Mesenchymal stem cell (in vitro differentiated cells and primary cell): ENCODE results near the gene CCZ1.
A peak's percentile ranks its signal among the peaks of the same experiment; 100 is the strongest.
"Not testable (repeated sequence)": the region's sequence is repeated elsewhere in the genome, so short reads cannot be mapped to it uniquely, and the experiment has no call there.

ENCODE experiments used
- DNase-seq: peaks from one replicate; pipeline ENCODE4 v3.0.0-alpha.2; 2013
- H2AFZ ChIP-seq: one replicate; pipeline ENCODE4 v1.6.1; 2013; ENCODE audit warnings: low read depth, mild to moderate bottlenecking, control low read depth, inconsistent platforms, low read length, moderate library complexity
- H2AK5ac ChIP-seq: 2 replicates; pipeline ENCODE4 v1.6.1; 2013; ENCODE audit warnings: low read length, moderate library complexity, mild to moderate bottlenecking, inconsistent platforms; ENCODE audit not compliant: severe bottlenecking
- H2BK120ac ChIP-seq: one replicate; pipeline ENCODE4 v1.6.1; 2013; ENCODE audit warnings: low read depth, mild to moderate bottlenecking, inconsistent platforms, low read length, moderate library complexity
- H2BK12ac ChIP-seq, 2 experiments: one replicate each; pipeline ENCODE4 v1.6.1; 2013; ENCODE audit warnings: inconsistent platforms in 2 of 2, low read length in 2 of 2, mild to moderate bottlenecking in 2 of 2, moderate library complexity in 2 of 2, control low read depth in 1 of 2
- H2BK15ac ChIP-seq: one replicate; pipeline ENCODE4 v1.6.1; 2013; ENCODE audit warnings: mild to moderate bottlenecking, low read depth, inconsistent platforms; ENCODE audit not compliant: poor library complexity, severe bottlenecking
- H2BK5ac ChIP-seq: 2 replicates; pipeline ENCODE4 v1.6.1; 2013; ENCODE audit warnings: low read depth, mild to moderate bottlenecking, low read length, control low read depth, inconsistent platforms; ENCODE audit not compliant: poor library complexity, severe bottlenecking
- H3K14ac ChIP-seq, 2 experiments: one replicate each; pipeline ENCODE4 v1.6.1; 2013; ENCODE audit warnings: inconsistent platforms in 2 of 2, low read length in 2 of 2, control low read depth in 1 of 2, mild to moderate bottlenecking in 1 of 2, moderate library complexity in 1 of 2
- H3K18ac ChIP-seq, 2 experiments: one replicate each; pipeline ENCODE4 v1.6.1; 2013; ENCODE audit warnings: inconsistent platforms in 2 of 2, low read length in 2 of 2, control low read depth in 1 of 2, low read depth in 1 of 2, mild to moderate bottlenecking in 1 of 2
- H3K23ac ChIP-seq, 2 experiments: one replicate each; pipeline ENCODE4 v1.6.1; 2013; ENCODE audit warnings: inconsistent platforms in 2 of 2, low read length in 2 of 2, mild to moderate bottlenecking in 2 of 2, moderate library complexity in 2 of 2, control low read depth in 1 of 2
- H3K27ac ChIP-seq: 2 replicates; pipeline ENCODE4 v1.5.1; 2013; ENCODE audit warnings: mild to moderate bottlenecking, moderate library complexity, low read length, control low read depth, inconsistent platforms; ENCODE audit not compliant: poor library complexity, severe bottlenecking
- H3K27me3 ChIP-seq, 2 experiments: 2 replicates each; pipeline versions ENCODE4 v1.6.1 to v1.7.0; 2013; ENCODE audit warnings: low read length in 2 of 2, mild to moderate bottlenecking in 2 of 2, moderate library complexity in 2 of 2, control low read depth in 1 of 2, inconsistent platforms in 1 of 2; ENCODE audit not compliant: control insufficient read depth in 1 of 2, insufficient read depth in 1 of 2
- H3K36me3 ChIP-seq, 2 experiments: 2 replicates each; pipeline versions ENCODE4 v1.6.1 to v1.7.0; 2013; ENCODE audit warnings: low read length in 2 of 2, control low read depth in 1 of 2, inconsistent platforms in 1 of 2, low read depth in 1 of 2, mild to moderate bottlenecking in 1 of 2; ENCODE audit not compliant: insufficient read depth in 2 of 2, control insufficient read depth in 1 of 2
- H3K4ac ChIP-seq, 2 experiments: one replicate each; pipeline ENCODE4 v1.6.1; 2013; ENCODE audit warnings: inconsistent platforms in 2 of 2, low read length in 2 of 2, mild to moderate bottlenecking in 2 of 2, moderate library complexity in 2 of 2, control low read depth in 1 of 2, low read depth in 1 of 2
- H3K4me1 ChIP-seq: 2 replicates; pipeline ENCODE4 v1.6.1; 2013; ENCODE audit warnings: low read depth, low read length, control low read depth; ENCODE audit not compliant: control insufficient read depth, insufficient read depth
- H3K4me2 ChIP-seq: 2 replicates; pipeline ENCODE4 v1.6.1; 2013; ENCODE audit warnings: low read length, mild to moderate bottlenecking, inconsistent platforms; ENCODE audit not compliant: poor library complexity, severe bottlenecking
- H3K4me3 ChIP-seq, 2 experiments: 2 replicates each; pipeline versions ENCODE4 v1.5.1 to v1.7.0; 2013; ENCODE audit warnings: low read length in 2 of 2, mild to moderate bottlenecking in 2 of 2, control low read depth in 1 of 2, low read depth in 1 of 2; ENCODE audit not compliant: insufficient read depth in 1 of 2
- H3K79me1 ChIP-seq: replicated peaks from 2 replicates; pipeline ENCODE4 v1.6.1; 2013; ENCODE audit warnings: mild to moderate bottlenecking, control low read depth, low read length, inconsistent platforms; ENCODE audit not compliant: poor library complexity, severe bottlenecking
- H3K9ac ChIP-seq: 2 replicates; pipeline ENCODE4 v1.7.0; 2013; ENCODE audit warnings: mild to moderate bottlenecking, low read length, moderate library complexity
- H3K9me3 ChIP-seq: 2 replicates; pipeline ENCODE4 v1.7.0; 2013; ENCODE audit warnings: mild to moderate bottlenecking, low read length; ENCODE audit not compliant: control insufficient read depth
- H4K8ac ChIP-seq: one replicate; pipeline ENCODE4 v1.6.1; 2013; ENCODE audit warnings: inconsistent platforms, mild to moderate bottlenecking, low read length, moderate library complexity
- H4K91ac ChIP-seq: one replicate; pipeline ENCODE4 v1.6.1; 2013; ENCODE audit warnings: mild to moderate bottlenecking, low read length, inconsistent platforms
- WGBS: methylation state at CpG from one replicate; pipeline ENCODE4 v1.1.7; 2013; ENCODE audit warnings: mixed read lengths; 5-methylcytosine and 5-hydroxymethylcytosine counted together

CCZ1 gene

GRCh38 chr7:5867060-5867459 is 31.5 kb upstream of the CCZ1 start:
- Histone ChIP-seq H2BK5ac (no peak overlapping the region), H3K36me3 (no peaks in the 10 kb centered on the region), H2BK12ac (no peak overlapping the region), H3K9me3 (no peaks in the 10 kb centered on the region), H3K27ac (no peak overlapping the region), H3K4ac (no peak overlapping the region), H3K27me3 (peaks cover 6 to 15% of the 10 kb centered on the region in 2 experiments), H3K79me1 (no peaks in the 10 kb centered on the region), H3K4me2 (no peak overlapping the region), H3K23ac (no peak overlapping the region), H2AK5ac (no peak overlapping the region), H3K18ac (no peak overlapping the region), H3K14ac (no peak overlapping the region), H4K91ac (no peak overlapping the region), H3K4me3 (no peak overlapping the region), H2BK15ac (no peak overlapping the region), H3K4me1 (peaks cover 2% of the 10 kb centered on the region), H2BK120ac (no peak overlapping the region), H3K9ac (no peak overlapping the region), H4K8ac (no peak overlapping the region), H2AFZ (no peak overlapping the region)
- no peak for DNase-seq
- WGBS: 91% methylated on average over 6 of the region's 6 CpGs

GRCh38 chr7:5868928-5869341 is 29.6 kb upstream of the CCZ1 start:
- H3K4me1 ChIP-seq, H3K9me3 ChIP-seq, H2BK120ac ChIP-seq, H2AFZ ChIP-seq, H3K23ac ChIP-seq, H3K9ac ChIP-seq, H2BK5ac ChIP-seq, H3K18ac ChIP-seq, H4K8ac ChIP-seq, H3K4ac ChIP-seq, H3K27ac ChIP-seq, H3K4me3 ChIP-seq, H2BK15ac ChIP-seq, H2BK12ac ChIP-seq, H2AK5ac ChIP-seq, H4K91ac ChIP-seq, H3K36me3 ChIP-seq, H3K4me2 ChIP-seq, H3K14ac ChIP-seq, H3K79me1 ChIP-seq: not testable (repeated sequence)
- peak; percentile 11 for DNase-seq
- H3K27me3 ChIP-seq: peaks cover 3 to 15% of the 10 kb centered on the region in 2 experiments
- WGBS: 83% methylated on average over 6 of the region's 6 CpGs

- Histone ChIP-seq H3K18ac (no peak overlapping the region), H3K9me3 (no peaks in the 10 kb centered on the region), H3K9ac (no peak overlapping the region), H3K23ac (no peak overlapping the region), H3K4me1 (peaks cover 2% of the 10 kb centered on the region), H4K91ac (peak overlapping the region; percentile 68), H3K14ac (no peak overlapping the region), H3K36me3 (no peaks in the 10 kb centered on the region), H2BK12ac (no peak overlapping the region), H3K4ac (no peak overlapping the region), H3K27ac (no peak overlapping the region), H3K4me3 (no peak overlapping the region), H2BK120ac (no peak overlapping the region), H2BK5ac (no peak overlapping the region), H2AK5ac (no peak overlapping the region), H3K79me1 (no peaks in the 10 kb centered on the region), H4K8ac (no peak overlapping the region), H3K27me3 (peaks cover 0 to 15% of the 10 kb centered on the region in 2 experiments), H2AFZ (no peak overlapping the region), H2BK15ac (no peak overlapping the region), H3K4me2 (no peak overlapping the region)
- no peak for DNase-seq
- WGBS: 97% methylated on average over 11 of the region's 13 CpGs
These were observed 28.8 kb upstream of the CCZ1 start for GRCh38 chr7:5869691-5870090.

GRCh38 chr7:5870311-5870710 is 28.2 kb upstream of the CCZ1 start:
- H3K79me1 ChIP-seq: no peaks in the 10 kb centered on the region
- peaks cover 0 to 15% of the 10 kb centered on the region in 2 experiments for H3K27me3 ChIP-seq
- no peak for DNase-seq
- no peak overlapping the region for H3K27ac ChIP-seq
- no peak overlapping the region for H4K91ac ChIP-seq
- no peak overlapping the region for H3K14ac ChIP-seq
- no peak overlapping the region for H3K4me3 ChIP-seq
- H3K4me1 ChIP-seq: peaks cover 2% of the 10 kb centered on the region
- no peak overlapping the region for H2BK120ac ChIP-seq
- H3K18ac ChIP-seq: no peak overlapping the region
- no peak overlapping the region for H2AFZ ChIP-seq
- no peak overlapping the region for H3K4ac ChIP-seq
- no peaks in the 10 kb centered on the region for H3K36me3 ChIP-seq
- H4K8ac ChIP-seq: no peak overlapping the region
- no peak overlapping the region for H2BK12ac ChIP-seq
- H3K9me3 ChIP-seq: no peaks in the 10 kb centered on the region
- no peak overlapping the region for H2AK5ac ChIP-seq
- H3K9ac ChIP-seq: no peak overlapping the region
- H3K4me2 ChIP-seq: no peak overlapping the region
- no peak overlapping the region for H2BK15ac ChIP-seq
- 70% methylated on average over 2 of the region's 2 CpGs for WGBS
- no peak overlapping the region for H3K23ac ChIP-seq
- H2BK5ac ChIP-seq: no peak overlapping the region
